T-helper 22 cell (primary cell): Measurements from ENCODE around the gene WASHC2C.
"Not testable (repeated sequence)": the region's sequence is repeated elsewhere in the genome, so short reads cannot be mapped to it uniquely, and the experiment has no call there.

Experiments
- DNase-seq: peaks from one replicate; pipeline ENCODE4 v3.0.0-alpha.2; 2020; ENCODE audit warnings: low read depth

WASHC2C gene

GRCh38 chr10:45726703-45727420 lies at the start of gene WASHC2C:
Gene WASHC2C, plus strand, starts transcription at chr10:45727266. Its CDS starts 52 bp downstream, at chr10:45727318.
- peak; percentile 98 for DNase-seq

GRCh38 chr10:45678467-45678866 lies 48.6 kb upstream of the WASHC2C start:
- not testable (repeated sequence) for DNase-seq

GRCh38 chr10:45710200-45710796 lies 16.8 kb upstream of the WASHC2C start:
- not testable (repeated sequence) for DNase-seq

- not testable (repeated sequence) for DNase-seq
Measured at GRCh38 chr10:45711223-45711622, 15.8 kb upstream of the WASHC2C start.

GRCh38 chr10:45717053-45717452 lies 10.0 kb upstream of the WASHC2C start:
- DNase-seq, result not testable (repeated sequence)

GRCh38 chr10:45717642-45718041 lies 9.4 kb upstream of the WASHC2C start:
- not testable (repeated sequence) for DNase-seq

- DNase-seq, result not testable (repeated sequence)
Measured at GRCh38 chr10:45721503-45721902, 5.6 kb upstream of the WASHC2C start.

- DNase-seq, result not testable (repeated sequence)
Measured at GRCh38 chr10:45723851-45724250, 3.2 kb upstream of the WASHC2C start.

GRCh38 chr10:45727421-45727965 lies 427 bp downstream of the WASHC2C start:
- DNase-seq, result not testable (repeated sequence)

- not testable (repeated sequence) for DNase-seq
Measured at GRCh38 chr10:45734449-45734848, 7.4 kb downstream of the WASHC2C start.

- not testable (repeated sequence) for DNase-seq
Measured at GRCh38 chr10:45734867-45735266, 7.8 kb downstream of the WASHC2C start.

- DNase-seq, result not testable (repeated sequence)
Measured at GRCh38 chr10:45741559-45741958, 14.5 kb downstream of the WASHC2C start.

- DNase-seq, result not testable (repeated sequence)
Measured at GRCh38 chr10:45742014-45742413, 14.9 kb downstream of the WASHC2C start.

- not testable (repeated sequence) for DNase-seq
Measured at GRCh38 chr10:45751141-45751540, 24.1 kb downstream of the WASHC2C start.

GRCh38 chr10:45752210-45752609 lies 25.1 kb downstream of the WASHC2C start:
- not testable (repeated sequence) for DNase-seq

GRCh38 chr10:45753979-45754495 lies 27.0 kb downstream of the WASHC2C start:
- not testable (repeated sequence) for DNase-seq

- DNase-seq, result not testable (repeated sequence)
Measured at GRCh38 chr10:45755083-45755482, 28.0 kb downstream of the WASHC2C start.

GRCh38 chr10:45756065-45756464 lies 29.0 kb downstream of the WASHC2C start:
- DNase-seq, result not testable (repeated sequence)

GRCh38 chr10:45757661-45758396 lies 30.8 kb downstream of the WASHC2C start:
- DNase-seq, result not testable (repeated sequence)

- DNase-seq, result not testable (repeated sequence)
Measured at GRCh38 chr10:45761622-45762021, 34.6 kb downstream of the WASHC2C start.

- DNase-seq, result not testable (repeated sequence)
Measured at GRCh38 chr10:45763037-45763436, 36.0 kb downstream of the WASHC2C start.

GRCh38 chr10:45768334-45768733 lies 41.3 kb downstream of the WASHC2C start:
- DNase-seq, result not testable (repeated sequence)
